ENCODE data around the gene DEFB125. TPM values are rescaled to one million over a fixed set of nuclear protein-coding genes. Genes with fewer than 3 reads are reported as not detected.
A peak's percentile ranks its signal among the peaks of the same experiment; 100 is the strongest.

Gene DEFB125
- total and polyA plus RNA-seq, 9 of the 15 experiments (the other 6 are each of a cell fraction or from before 2014, with no cell fraction given), result not detected

DNA sequence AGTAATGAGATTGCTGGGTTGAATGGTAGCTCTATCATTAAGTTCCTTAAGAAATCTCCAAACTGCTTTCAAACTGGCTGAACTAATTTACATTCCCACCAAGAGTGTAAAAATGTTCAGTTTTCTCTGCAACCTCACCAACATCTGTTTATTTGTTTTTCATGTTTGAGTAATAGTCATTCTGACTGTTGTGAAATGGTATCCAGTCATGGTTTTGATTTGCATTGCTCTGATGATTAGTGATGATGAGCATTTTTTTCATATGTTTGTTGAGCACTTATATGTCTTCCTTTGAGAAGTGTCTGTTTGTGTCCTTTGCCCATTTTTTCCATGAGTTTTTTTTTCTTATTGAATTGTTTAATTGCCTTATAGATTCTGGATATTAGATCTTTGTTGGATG, 24.9 kb downstream of the DEFB125 start (continued):
- TF ChIP-seq EGR1 (conservative IDR thresholded peaks at IDR 0.05) (no peak), ZNF507 (tag; conservative IDR thresholded peaks at IDR 0.05) (no peak)

DNA sequence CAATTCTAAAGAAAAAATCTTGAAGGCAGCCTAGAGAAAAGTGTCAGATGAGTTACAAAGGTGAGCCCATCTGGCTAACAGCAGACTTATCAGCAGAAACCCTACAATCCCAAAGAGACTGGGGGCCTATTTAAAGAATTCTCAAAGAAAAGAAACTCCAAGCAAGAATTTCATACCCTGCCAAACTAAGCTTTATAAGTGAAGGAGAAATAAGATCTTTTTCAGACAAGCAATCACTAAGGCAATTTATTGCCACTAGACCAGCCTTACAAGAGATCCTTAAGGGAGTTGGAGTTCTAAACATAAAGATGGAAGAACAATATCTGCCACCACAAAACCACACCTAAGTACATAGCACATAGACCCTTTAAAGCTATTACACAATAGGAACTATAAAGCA, 30.0 kb downstream of the DEFB125 start:
- ChIA-PET POLR2A (interaction anchor here (0.8 to 1.3 kb wide), 2 partner anchors 13 to 20 kb away, joined by 3 read pairs; no protein-coding TSS in a partner anchor), CTCF (ENCODE audit: low intra/inter-chr PET ratio) (no interaction called here)
- Histone ChIP-seq H3K4me3 (no peak overlapping the region), H3K9ac (ENCODE audit: insufficient read depth in 1 of 2, low read depth in 2 of 2, low read length in 2 of 2) (no peak overlapping the region), H4K20me1 (replicated peaks; ENCODE audit: control insufficient read depth, insufficient read depth, low read length) (no peaks in the 10 kb centered on the region), H3K27me3 (ENCODE audit: control insufficient read depth in 2 of 2, insufficient read depth in 2 of 2, low read length in 2 of 2) (no peaks in the 10 kb centered on the region), H2AFZ (ENCODE audit: low read depth, low read length) (no peak overlapping the region), H3K9me3 (replicated peaks; ENCODE audit: control insufficient read depth, insufficient read depth, low read depth, low read length) (no peaks in the 10 kb centered on the region), H3K79me2 (ENCODE audit: control insufficient read depth, insufficient read depth, low read length) (no peaks in the 10 kb centered on the region), H3K36me3 (ENCODE audit: control insufficient read depth, insufficient read depth, low read length) (no peaks in the 10 kb centered on the region), H3K4me2 (ENCODE audit: insufficient read depth, low read length) (no peak overlapping the region), H3K27ac (ENCODE audit: extremely low read depth, low read depth, low read length) (no peak overlapping the region), H3K4me1 (replicated peaks in 1 of 2; ENCODE audit: control insufficient read depth in 2 of 2, insufficient read depth in 2 of 2, low read length in 2 of 2) (no peaks in the 10 kb centered on the region), H3K9me1 (ENCODE audit: control insufficient read depth, insufficient read depth, low read length) (no peaks in the 10 kb centered on the region)
- ATAC-seq, result no peak
- intact Hi-C loops (cut with micrococcal nuclease) (no loop called here), in situ Hi-C loops (cut with MboI) (no loop called here)
- TF ChIP-seq, protein P1, sequence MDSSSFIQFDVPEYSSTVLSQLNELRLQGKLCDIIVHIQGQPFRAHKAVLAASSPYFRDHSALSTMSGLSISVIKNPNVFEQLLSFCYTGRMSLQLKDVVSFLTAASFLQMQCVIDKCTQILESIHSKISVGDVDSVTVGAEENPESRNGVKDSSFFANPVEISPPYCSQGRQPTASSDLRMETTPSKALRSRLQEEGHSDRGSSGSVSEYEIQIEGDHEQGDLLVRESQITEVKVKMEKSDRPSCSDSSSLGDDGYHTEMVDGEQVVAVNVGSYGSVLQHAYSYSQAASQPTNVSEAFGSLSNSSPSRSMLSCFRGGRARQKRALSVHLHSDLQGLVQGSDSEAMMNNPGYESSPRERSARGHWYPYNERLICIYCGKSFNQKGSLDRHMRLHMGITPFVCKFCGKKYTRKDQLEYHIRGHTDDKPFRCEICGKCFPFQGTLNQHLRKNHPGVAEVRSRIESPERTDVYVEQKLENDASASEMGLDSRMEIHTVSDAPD (CRISPR knock-in tag; IDR thresholded peaks at IDR 0.05), result no peak
- TF ChIP-seq ZFP1 (CRISPR knock-in tag; IDR thresholded peaks at IDR 0.05), result peak; percentile 91
- TF ChIP-seq GTF2E2 (tag; IDR thresholded peaks at IDR 0.05), result no peak
- no TSS peak for BruUV-seq (replicated peaks)
- no peak for DNase-seq (ENCODE audit: extremely low read depth in 1 of 4, low spot score in 3 of 4)
- no peak for FAIRE-seq
